HepG2 (cell line): ENCODE measurements around the gene TMED9. TPM values are rescaled to one million over a fixed set of nuclear protein-coding genes. Genes with fewer than 3 reads are reported as not detected.

ENCODE experiments used
- ARNT2 ChIP-seq: sonication (generic); formaldehyde crosslinking; IDR thresholded peaks from 2 replicates; pipeline ENCODE4 v1.8.0; 2022; ENCODE audit warnings: mild to moderate bottlenecking, low read depth, missing genetic modification reagents, moderate library complexity
- BRD4 ChIP-seq: sonication (generic); formaldehyde crosslinking; IDR thresholded peaks from 2 replicates; pipeline ENCODE4 v1.4.0; 2020; ENCODE audit warnings: missing genetic modification reagents
- CEBPG ChIP-seq: IDR thresholded peaks from 2 replicates; pipeline ENCODE4 v1.6.1; 2016
- HDAC2 ChIP-seq: sonication (generic); formaldehyde crosslinking; IDR thresholded peaks from 2 replicates; pipeline ENCODE4 v1.4.0; 2020; ENCODE audit warnings: missing genetic modification reagents
- MAZ ChIP-seq, 2 experiments: sonication (generic) in 1 of 2; formaldehyde crosslinking in 1 of 2; IDR thresholded peaks; 2 replicates each; pipeline versions ENCODE4 v1.5.0 to v1.6.1; 2012 to 2020; ENCODE audit warnings: low read depth in 2 of 2, mild to moderate bottlenecking in 2 of 2, borderline replicate concordance in 1 of 2, improper control_type of control experiment in 1 of 2, low read length in 1 of 2, missing genetic modification reagents in 1 of 2, moderate library complexity in 1 of 2
- MXD4 ChIP-seq: IDR thresholded peaks from 2 replicates; pipeline ENCODE4 v1.6.1; 2016; ENCODE audit warnings: mild to moderate bottlenecking, missing biosample characterization, missing genetic modification reagents
- NCOR1 ChIP-seq: fragments of 200-600 bp; sonication (generic); IDR thresholded peaks from 2 replicates; pipeline ENCODE4 v1.7.0; 2017; ENCODE audit warnings: antibody characterized with exemption, low read length, borderline replicate concordance
- NFYC ChIP-seq: IDR thresholded peaks from 2 replicates; pipeline ENCODE4 v1.6.1; 2016; ENCODE audit warnings: missing genetic modification reagents, missing compliant biosample characterization
- NR2F6 ChIP-seq, 2 experiments: IDR thresholded peaks; 2 replicates each; pipeline ENCODE4 v1.6.1; 2016; ENCODE audit warnings: antibody characterized with exemption in 1 of 2, mild to moderate bottlenecking in 1 of 2
- RAD51 ChIP-seq: fragments of 450-650 bp; IDR thresholded peaks from 2 replicates; pipeline ENCODE4 v1.6.1; 2016; ENCODE audit warnings: borderline replicate concordance
- RFX5 ChIP-seq: IDR thresholded peaks from 2 replicates; pipeline ENCODE4 v1.6.1; 2011; ENCODE audit warnings: low read depth, low read length, improper control_type of control experiment
- RNF2 ChIP-seq: fragments of 450-650 bp; conservative IDR thresholded peaks from 2 replicates; pipeline ENCODE4 v1.6.1; 2016; ENCODE audit warnings: low read depth
- ZMAT3 ChIP-seq: sonication (generic); formaldehyde crosslinking; conservative IDR thresholded peaks from 2 replicates; pipeline ENCODE4 v1.7.0; 2021; ENCODE audit warnings: missing genetic modification reagents
- ZNF10 ChIP-seq: sonication (generic); formaldehyde crosslinking; IDR thresholded peaks from 2 replicates; pipeline ENCODE4 v1.4.0; 2020; ENCODE audit warnings: mild to moderate bottlenecking, low read depth, missing genetic modification reagents, borderline replicate concordance
- ZNF552 ChIP-seq: sonication (generic); formaldehyde crosslinking; IDR thresholded peaks from 2 replicates; pipeline ENCODE4 v1.9.0; 2022; ENCODE audit warnings: missing genetic modification reagents, mild to moderate bottlenecking, borderline replicate concordance
- ZNF615 ChIP-seq: sonication (generic); formaldehyde crosslinking; IDR thresholded peaks from 2 replicates; pipeline ENCODE4 v1.5.0; 2020; ENCODE audit warnings: mild to moderate bottlenecking, missing genetic modification reagents, borderline replicate concordance
- ZNF7 ChIP-seq: IDR thresholded peaks from 2 replicates; pipeline ENCODE4 v1.6.1; 2016; ENCODE audit warnings: missing biosample characterization, missing genetic modification reagents
- ZNF891 ChIP-seq: sonication (generic); formaldehyde crosslinking; IDR thresholded peaks from 2 replicates; pipeline ENCODE4 v1.5.0; 2020; ENCODE audit warnings: mild to moderate bottlenecking, missing genetic modification reagents
- ZSCAN29 ChIP-seq: sonication (generic); formaldehyde crosslinking; conservative IDR thresholded peaks from 2 replicates; pipeline ENCODE4 v1.4.0; 2020; ENCODE audit warnings: mild to moderate bottlenecking, missing genetic modification reagents
- polyA plus RNA-seq, 8 experiments: library from polyadenylated mRNA; depleted of rRNA in 3 of 8; stranded (reverse) in 7 of 8; unstranded in 1 of 8; fragments of >200 nt; fragmentation: Illumina TruSeq in 4 of 8; extraction: Trizol in 4 of 8; gene quantifications; 2 replicates each; pipeline versions ENCODE4 v1.2.1 to v1.2.3, GENCODE V29; 2011 to 2016; ENCODE audit warnings: low read depth in 4 of 8, missing spikeins in 1 of 8, mixed read lengths in 1 of 8; ENCODE audit not compliant: insufficient read depth in 1 of 8
- total RNA-seq, 5 experiments: library from RNA; depleted of rRNA; stranded (reverse); fragments of >200 nt; fragmentation: Illumina TruSeq; extraction: Trizol; gene quantifications; 2 replicates each; pipeline ENCODE4 v1.2.3, GENCODE V29; 2016; ENCODE audit warnings: low read depth in 1 of 5
- TF ChIP-seq, protein P1 (sequence below): fragments of 450-650 bp; IDR thresholded peaks from 2 replicates; pipeline ENCODE4 v1.6.1; 2017
- TF ChIP-seq, protein P2 (sequence below), 2 experiments: fragments of 450-650 bp in 1 of 2; sonication (generic) in 1 of 2; formaldehyde crosslinking; IDR thresholded peaks; 2 replicates each; pipeline versions ENCODE4 v1.5.0 to v1.8.0; 2020 to 2022; ENCODE audit warnings: mild to moderate bottlenecking in 1 of 2, missing genetic modification reagents in 1 of 2
- TF ChIP-seq, protein P3 (sequence below): sonication (generic); formaldehyde crosslinking; IDR thresholded peaks from 2 replicates; pipeline ENCODE4 v1.4.0; 2020; ENCODE audit warnings: mild to moderate bottlenecking, missing genetic modification reagents
- TF ChIP-seq, protein P4 (sequence below): sonication (generic); formaldehyde crosslinking; IDR thresholded peaks from 2 replicates; pipeline ENCODE4 v1.4.0; 2020; ENCODE audit warnings: mild to moderate bottlenecking, missing genetic modification reagents

The TMED9 gene
- total and polyA plus RNA-seq, 2 of the 13 experiments (the other 11 are each of a cell fraction or from before 2014, with no cell fraction given), result 161 to 350 TPM

DNA sequence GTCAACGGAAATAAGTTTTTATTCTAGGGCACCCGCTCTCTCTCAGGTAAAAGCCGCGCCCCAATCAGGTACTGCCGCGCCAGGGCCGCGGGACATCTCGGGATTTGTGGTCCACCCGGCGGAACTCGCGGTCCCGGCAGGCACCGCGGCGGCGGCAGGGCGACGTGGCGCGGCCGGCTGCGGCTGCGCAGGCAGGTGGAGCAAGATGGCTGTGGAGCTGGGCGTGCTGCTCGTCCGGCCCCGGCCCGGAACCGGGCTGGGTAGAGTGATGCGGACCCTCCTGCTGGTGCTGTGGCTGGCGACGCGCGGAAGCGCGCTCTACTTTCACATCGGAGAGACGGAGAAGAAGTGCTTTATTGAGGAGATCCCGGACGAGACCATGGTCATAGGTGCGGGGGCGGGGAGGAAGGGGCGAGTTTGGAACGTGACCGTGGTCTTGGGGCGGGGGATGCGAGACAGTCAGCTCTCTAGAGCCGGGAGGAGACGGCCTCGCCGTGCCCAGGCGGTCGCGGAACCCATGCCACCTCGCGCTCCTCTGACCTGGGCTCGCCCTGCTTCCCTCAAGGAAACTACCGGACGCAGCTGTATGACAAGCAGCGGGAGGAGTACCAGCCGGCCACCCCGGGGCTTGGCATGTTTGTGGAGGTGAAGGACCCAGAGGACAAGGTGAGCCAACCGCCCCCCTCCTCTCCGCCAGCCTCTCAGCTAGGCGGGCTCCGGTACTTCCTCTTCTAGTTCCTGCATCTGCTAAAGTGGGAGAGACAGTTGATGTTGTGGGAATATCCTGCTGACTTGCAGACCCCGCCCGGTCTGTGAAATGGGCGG lies at the start of gene TMED9 (continued):
- TF ChIP-seq ZNF615 (CRISPR knock-in tag), result no peak
- TF ChIP-seq ZNF7, result no peak
- peak; percentile 84 for TF ChIP-seq ARNT2
- no peak for TF ChIP-seq ZNF552 (CRISPR knock-in tag)
- TF ChIP-seq NR2F6 (IDR thresholded peaks at IDR 0.05), result no peak
- TF ChIP-seq NR2F6 (CRISPR knock-in tag; IDR thresholded peaks at IDR 0.05), result no peak
- 0 out of 2 replicates have a peak, but pooled peaks have one; percentile 50 for TF ChIP-seq ZMAT3 (CRISPR knock-in tag)
- TF ChIP-seq, protein P1, sequence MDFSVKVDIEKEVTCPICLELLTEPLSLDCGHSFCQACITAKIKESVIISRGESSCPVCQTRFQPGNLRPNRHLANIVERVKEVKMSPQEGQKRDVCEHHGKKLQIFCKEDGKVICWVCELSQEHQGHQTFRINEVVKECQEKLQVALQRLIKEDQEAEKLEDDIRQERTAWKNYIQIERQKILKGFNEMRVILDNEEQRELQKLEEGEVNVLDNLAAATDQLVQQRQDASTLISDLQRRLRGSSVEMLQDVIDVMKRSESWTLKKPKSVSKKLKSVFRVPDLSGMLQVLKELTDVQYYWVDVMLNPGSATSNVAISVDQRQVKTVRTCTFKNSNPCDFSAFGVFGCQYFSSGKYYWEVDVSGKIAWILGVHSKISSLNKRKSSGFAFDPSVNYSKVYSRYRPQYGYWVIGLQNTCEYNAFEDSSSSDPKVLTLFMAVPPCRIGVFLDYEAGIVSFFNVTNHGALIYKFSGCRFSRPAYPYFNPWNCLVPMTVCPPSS, result no peak
- TF ChIP-seq RNF2, result no peak
- TF ChIP-seq ZNF10, result no peak
- peak; percentile 81 for TF ChIP-seq NFYC
- no peak for TF ChIP-seq ZNF891 (CRISPR knock-in tag)
- no peak for TF ChIP-seq MAZ (IDR thresholded peaks at IDR 0.05; ENCODE audit: borderline replicate concordance, low read depth, low read length)
- peak; percentile 58; the same call in 1 of the 2 replicates for TF ChIP-seq MAZ (CRISPR knock-in tag; IDR thresholded peaks at IDR 0.05; ENCODE audit: low read depth)
- TF ChIP-seq, protein P2, sequence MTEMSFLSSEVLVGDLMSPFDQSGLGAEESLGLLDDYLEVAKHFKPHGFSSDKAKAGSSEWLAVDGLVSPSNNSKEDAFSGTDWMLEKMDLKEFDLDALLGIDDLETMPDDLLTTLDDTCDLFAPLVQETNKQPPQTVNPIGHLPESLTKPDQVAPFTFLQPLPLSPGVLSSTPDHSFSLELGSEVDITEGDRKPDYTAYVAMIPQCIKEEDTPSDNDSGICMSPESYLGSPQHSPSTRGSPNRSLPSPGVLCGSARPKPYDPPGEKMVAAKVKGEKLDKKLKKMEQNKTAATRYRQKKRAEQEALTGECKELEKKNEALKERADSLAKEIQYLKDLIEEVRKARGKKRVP (CRISPR knock-in tag; IDR thresholded peaks at IDR 0.05), result no peak
- TF ChIP-seq, protein P3, sequence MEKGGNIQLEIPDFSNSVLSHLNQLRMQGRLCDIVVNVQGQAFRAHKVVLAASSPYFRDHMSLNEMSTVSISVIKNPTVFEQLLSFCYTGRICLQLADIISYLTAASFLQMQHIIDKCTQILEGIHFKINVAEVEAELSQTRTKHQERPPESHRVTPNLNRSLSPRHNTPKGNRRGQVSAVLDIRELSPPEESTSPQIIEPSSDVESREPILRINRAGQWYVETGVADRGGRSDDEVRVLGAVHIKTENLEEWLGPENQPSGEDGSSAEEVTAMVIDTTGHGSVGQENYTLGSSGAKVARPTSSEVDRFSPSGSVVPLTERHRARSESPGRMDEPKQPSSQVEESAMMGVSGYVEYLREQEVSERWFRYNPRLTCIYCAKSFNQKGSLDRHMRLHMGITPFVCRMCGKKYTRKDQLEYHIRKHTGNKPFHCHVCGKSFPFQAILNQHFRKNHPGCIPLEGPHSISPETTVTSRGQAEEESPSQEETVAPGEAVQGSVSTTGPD (CRISPR knock-in tag), result no peak
- peak; percentile 76 for TF ChIP-seq BRD4 (CRISPR knock-in tag)
- TF ChIP-seq RFX5, result no peak
- TF ChIP-seq, protein P4, sequence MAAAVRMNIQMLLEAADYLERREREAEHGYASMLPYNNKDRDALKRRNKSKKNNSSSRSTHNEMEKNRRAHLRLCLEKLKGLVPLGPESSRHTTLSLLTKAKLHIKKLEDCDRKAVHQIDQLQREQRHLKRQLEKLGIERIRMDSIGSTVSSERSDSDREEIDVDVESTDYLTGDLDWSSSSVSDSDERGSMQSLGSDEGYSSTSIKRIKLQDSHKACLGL (CRISPR knock-in tag), result peak; percentile 64
- TF ChIP-seq NCOR1, result no peak
- 0 out of 2 replicates have a peak, but pooled peaks have one; percentile 23 for TF ChIP-seq HDAC2
- TF ChIP-seq ZSCAN29, result no peak
- TF ChIP-seq RAD51, result no peak
- TF ChIP-seq MXD4 (CRISPR knock-in tag), result peak; percentile 72
- no peak for TF ChIP-seq CEBPG (CRISPR knock-in tag)
